HL-60 (cell line): ENCODE measurements around the gene C6orf47.
A peak's percentile ranks its signal among the peaks of the same experiment; 100 is the strongest.

ENCODE experiments used
- DNase-seq, 2 experiments: peaks; one replicate each; pipeline ENCODE4 v3.0.0-alpha.2; 2010 to 2020; ENCODE audit warnings: low read depth in 1 of 2, low spot score in 1 of 2
- H3K27ac ChIP-seq: fragments of 250-450 bp; sonication (Bioruptor Pico); replicated peaks from 2 replicates; pipeline ENCODE4 v1.5.1; 2020; ENCODE audit warnings: mild to moderate bottlenecking, moderate library complexity
- H3K27me3 ChIP-seq: fragments of 250-450 bp; sonication (Bioruptor Pico); 2 replicates; pipeline ENCODE4 v1.5.1; 2021; ENCODE audit warnings: mild to moderate bottlenecking, moderate library complexity; ENCODE audit not compliant: insufficient read depth, poor library complexity, severe bottlenecking
- H3K4me3 ChIP-seq: replicated peaks from 2 replicates; pipeline ENCODE4 v1.5.1; 2011; ENCODE audit warnings: mild to moderate bottlenecking, control low read depth, low read length; ENCODE audit not compliant: insufficient read depth
- CTCF ChIP-seq: IDR thresholded peaks from one replicate; pipeline ENCODE4 v1.5.1; 2011; ENCODE audit warnings: low read length, control low read depth, inconsistent platforms; ENCODE audit not compliant: insufficient read depth
- GABPA ChIP-seq: IDR thresholded peaks from 2 replicates; pipeline ENCODE4 v1.6.1; 2012; ENCODE audit warnings: low read depth
- POLR2AphosphoS5 ChIP-seq: IDR thresholded peaks from 2 replicates; pipeline ENCODE4 v1.6.1; 2012; ENCODE audit warnings: low read depth
- REST ChIP-seq: IDR thresholded peaks from 2 replicates; pipeline ENCODE4 v1.6.1; 2012; ENCODE audit warnings: low read depth; ENCODE audit not compliant: insufficient replicate concordance
- SPI1 ChIP-seq: IDR thresholded peaks from 2 replicates; pipeline ENCODE4 v1.6.1; 2012; ENCODE audit warnings: low read depth, mild to moderate bottlenecking, borderline replicate concordance

C6orf47 gene

DNA sequence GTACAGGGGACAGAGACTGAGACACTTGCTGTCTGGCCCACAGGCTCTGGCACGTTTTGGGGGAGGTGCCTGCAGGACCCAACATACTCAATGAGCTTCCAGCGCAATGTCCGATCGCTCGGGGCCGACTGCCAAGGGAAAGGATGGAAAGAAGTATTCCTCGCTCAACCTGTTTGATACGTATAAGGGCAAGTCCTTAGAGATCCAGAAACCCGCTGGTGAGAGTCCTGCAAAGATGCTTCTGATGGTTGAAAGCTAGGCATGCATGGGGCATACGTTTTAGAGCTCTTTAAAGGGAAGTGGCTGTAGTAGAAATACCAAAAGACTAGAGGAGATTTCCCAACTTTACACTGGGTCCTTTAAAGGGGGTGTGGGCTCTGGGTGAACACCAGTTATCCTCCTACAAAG is 37.9 kb downstream of the C6orf47 start:
- H3K27me3 ChIP-seq: no peaks in the 10 kb centered on the region
- TF ChIP-seq SPI1: peak; percentile 88
- no peak for TF ChIP-seq CTCF
- H3K27ac ChIP-seq: peak overlapping the region; percentile 97; the same call in 1 of the 2 replicates
- peak overlapping the region; percentile 83 for H3K4me3 ChIP-seq
- peak in 1 of 2 experiments; percentile 62 for DNase-seq

DNA sequence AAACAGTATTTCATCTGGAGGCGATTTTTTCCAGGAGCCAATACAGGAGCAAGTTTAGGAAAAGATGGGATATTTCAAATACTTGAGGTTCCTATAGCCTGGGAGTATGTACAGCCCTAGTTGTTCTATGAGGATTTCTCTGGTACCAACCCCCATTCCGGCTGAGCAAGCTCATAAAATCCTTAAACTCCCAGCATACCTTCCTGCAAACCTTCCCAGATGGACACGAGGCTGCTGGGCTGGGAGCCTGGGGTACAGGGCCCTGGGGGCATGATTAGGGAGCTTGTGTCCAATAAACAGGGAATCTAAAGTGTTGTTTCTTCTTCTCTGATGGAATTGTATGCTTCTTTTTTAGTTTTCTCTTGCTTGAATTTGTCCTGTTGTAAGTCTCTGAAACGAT is 38.6 kb downstream of the C6orf47 start:
- H3K4me3 ChIP-seq: peak overlapping the region; percentile 83
- H3K27me3 ChIP-seq: no peaks in the 10 kb centered on the region
- TF ChIP-seq CTCF (no peak), SPI1 (no peak), REST (no peak), POLR2AphosphoS5 (no peak), GABPA (no peak)
- DNase-seq: no peak
- H3K27ac ChIP-seq: peak overlapping the region; percentile 97

GRCh38 chr6:31621320-31621939 is 39.1 kb downstream of the C6orf47 start:
- DNase-seq: no peak
- Histone ChIP-seq H3K27ac (peak overlapping the region; percentile 97), H3K4me3 (peak overlapping the region; percentile 83), H3K27me3 (no peaks in the 10 kb centered on the region)
- no peak for TF ChIP-seq GABPA
- TF ChIP-seq POLR2AphosphoS5: no peak
- TF ChIP-seq SPI1: no peak
- TF ChIP-seq REST: no peak
- TF ChIP-seq CTCF: no peak
